ENCODE measurements around the gene SLC9A4. TPM values are rescaled to one million over a fixed set of nuclear protein-coding genes. Genes with fewer than 3 reads are reported as not detected.

SLC9A4 gene
- total RNA-seq, 1 donor from 2014 or later, result 0.40 TPM

GRCh38 chr2:102438578-102438977 is 34.4 kb upstream of the SLC9A4 start:
- DNase-seq (ENCODE audit: low read depth), result no peak
- H3K4me3 ChIP-seq (ENCODE audit: low read depth, low read length), result no peak overlapping the region
- no peak for TF ChIP-seq CTCF (conservative IDR thresholded peaks at IDR 0.05; ENCODE audit: low read depth, low read length)

- peak; percentile 91 for DNase-seq (ENCODE audit: low read depth)
- TF ChIP-seq CTCF (conservative IDR thresholded peaks at IDR 0.05; ENCODE audit: low read depth, low read length), result no peak
Observed at GRCh38 chr2:102439065-102439695, 33.8 kb upstream of the SLC9A4 start.

GRCh38 chr2:102442967-102443828 is 29.8 kb upstream of the SLC9A4 start:
- H3K4me3 ChIP-seq (ENCODE audit: low read depth, low read length), result no peak overlapping the region
- peak; percentile 83 for TF ChIP-seq CTCF (conservative IDR thresholded peaks at IDR 0.05; ENCODE audit: low read depth, low read length)
- DNase-seq (ENCODE audit: low read depth), result no peak

More at GRCh38 chr2:102439065-102439695, 33.8 kb upstream of the SLC9A4 start:
- H3K4me3 ChIP-seq (ENCODE audit: low read depth, low read length), result no peak overlapping the region

GRCh38 chr2:102444233-102444632 is 28.8 kb upstream of the SLC9A4 start:
- TF ChIP-seq CTCF (conservative IDR thresholded peaks at IDR 0.05; ENCODE audit: low read depth, low read length), result no peak
- H3K4me3 ChIP-seq (ENCODE audit: low read depth, low read length), result no peak overlapping the region
- no peak for DNase-seq (ENCODE audit: low read depth)

GRCh38 chr2:102446936-102447335 is 26.1 kb upstream of the SLC9A4 start:
- no peak for TF ChIP-seq CTCF (conservative IDR thresholded peaks at IDR 0.05; ENCODE audit: low read depth, low read length)
- DNase-seq (ENCODE audit: low read depth), result no peak
- H3K4me3 ChIP-seq (ENCODE audit: low read depth, low read length), result no peak overlapping the region

GRCh38 chr2:102449370-102449974 is 23.6 kb upstream of the SLC9A4 start:
- TF ChIP-seq CTCF (conservative IDR thresholded peaks at IDR 0.05; ENCODE audit: low read depth, low read length), result peak; percentile 81
- DNase-seq (ENCODE audit: low read depth), result no peak
- no peak overlapping the region for H3K4me3 ChIP-seq (ENCODE audit: low read depth, low read length)
